IMR-90 (cell line): ENCODE data around the gene MEGF9.

Source experiments
- BHLHE40 ChIP-seq: fragments of 150-350 bp; IDR thresholded peaks from 2 replicates; pipeline ENCODE4 v1.6.1; 2016; ENCODE audit warnings: mild to moderate bottlenecking, low read depth, low read length
- CHD1 ChIP-seq: IDR thresholded peaks from 2 replicates; pipeline ENCODE4 v1.6.1; 2012; ENCODE audit warnings: low read depth, low read length, improper control_type of control experiment
- ELK1 ChIP-seq: fragments of 150-350 bp; IDR thresholded peaks from 2 replicates; pipeline ENCODE4 v1.6.1; 2016; ENCODE audit warnings: low read depth, mild to moderate bottlenecking, low read length, moderate library complexity, borderline replicate concordance
- MAFK ChIP-seq: IDR thresholded peaks from 2 replicates; pipeline ENCODE4 v1.6.1; 2012; ENCODE audit warnings: low read depth, low read length, improper control_type of control experiment
- MXI1 ChIP-seq: IDR thresholded peaks from 2 replicates; pipeline ENCODE4 v1.6.1; 2012; ENCODE audit warnings: low read depth, mild to moderate bottlenecking, low read length, moderate library complexity, borderline replicate concordance
- NFE2L2 ChIP-seq: fragments of 150-350 bp; IDR thresholded peaks from 2 replicates; pipeline ENCODE4 v1.6.1; 2016; ENCODE audit warnings: low read depth, mild to moderate bottlenecking, low read length
- POLR2A ChIP-seq: IDR thresholded peaks from 2 replicates; pipeline ENCODE4 v1.6.1; 2012; ENCODE audit warnings: mild to moderate bottlenecking, low read depth, low read length
- RAD21 ChIP-seq: IDR thresholded peaks from 2 replicates; pipeline ENCODE4 v1.6.1; 2012; ENCODE audit warnings: low read length, improper control_type of control experiment
- SMC3 ChIP-seq: fragments of 150-350 bp; IDR thresholded peaks from 2 replicates; pipeline ENCODE4 v1.6.1; 2016; ENCODE audit warnings: low read depth, mild to moderate bottlenecking, antibody characterized with exemption, low read length, moderate library complexity
- TF ChIP-seq, protein P1 (sequence below): conservative IDR thresholded peaks from 2 replicates; pipeline ENCODE4 v1.5.1; 2012; ENCODE audit warnings: mild to moderate bottlenecking, low read depth, low read length, improper control_type of control experiment
- TF ChIP-seq, protein P2 (sequence below): fragments of 150-350 bp; IDR thresholded peaks from 2 replicates; pipeline ENCODE4 v1.6.1; 2017; ENCODE audit warnings: mild to moderate bottlenecking, antibody characterized with exemption, low read length, low read depth

DNA sequence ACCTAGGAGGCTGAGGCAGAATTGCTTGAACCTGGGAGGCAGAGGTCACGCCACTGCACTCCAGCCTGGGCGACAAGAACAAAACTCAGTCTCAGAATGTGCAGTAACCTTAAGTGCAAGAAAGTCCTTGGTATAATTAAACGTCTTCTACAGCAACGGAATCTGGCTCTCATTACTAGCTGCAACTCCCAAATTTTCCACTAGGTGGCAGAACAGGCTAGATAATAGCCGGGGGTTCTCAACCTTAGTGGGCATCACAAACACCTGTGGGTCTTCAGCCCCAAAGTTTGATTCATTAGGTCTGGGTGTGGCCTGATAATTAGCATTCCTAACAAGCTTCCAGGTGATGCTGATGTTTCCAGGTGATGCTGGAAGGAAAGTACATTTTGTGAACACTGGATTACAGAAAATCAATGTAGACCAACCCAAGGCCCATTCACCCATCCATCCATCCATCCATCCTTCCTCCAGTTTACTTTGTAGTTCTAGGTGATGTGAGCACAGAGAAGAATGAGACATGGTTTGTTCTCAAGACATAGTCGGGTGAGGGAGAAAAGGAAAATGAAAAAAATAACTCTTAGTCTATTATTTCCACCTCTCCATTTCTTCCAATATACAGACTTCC lies 41.7 kb upstream of the MEGF9 start:
- TF ChIP-seq BHLHE40 (no peak), SMC3 (peak; percentile 73), POLR2A (no peak), NFE2L2 (no peak), MXI1 (no peak), RAD21 (peak; percentile 90), CHD1 (no peak), MAFK (no peak), ELK1 (no peak)
- TF ChIP-seq, protein P1, sequence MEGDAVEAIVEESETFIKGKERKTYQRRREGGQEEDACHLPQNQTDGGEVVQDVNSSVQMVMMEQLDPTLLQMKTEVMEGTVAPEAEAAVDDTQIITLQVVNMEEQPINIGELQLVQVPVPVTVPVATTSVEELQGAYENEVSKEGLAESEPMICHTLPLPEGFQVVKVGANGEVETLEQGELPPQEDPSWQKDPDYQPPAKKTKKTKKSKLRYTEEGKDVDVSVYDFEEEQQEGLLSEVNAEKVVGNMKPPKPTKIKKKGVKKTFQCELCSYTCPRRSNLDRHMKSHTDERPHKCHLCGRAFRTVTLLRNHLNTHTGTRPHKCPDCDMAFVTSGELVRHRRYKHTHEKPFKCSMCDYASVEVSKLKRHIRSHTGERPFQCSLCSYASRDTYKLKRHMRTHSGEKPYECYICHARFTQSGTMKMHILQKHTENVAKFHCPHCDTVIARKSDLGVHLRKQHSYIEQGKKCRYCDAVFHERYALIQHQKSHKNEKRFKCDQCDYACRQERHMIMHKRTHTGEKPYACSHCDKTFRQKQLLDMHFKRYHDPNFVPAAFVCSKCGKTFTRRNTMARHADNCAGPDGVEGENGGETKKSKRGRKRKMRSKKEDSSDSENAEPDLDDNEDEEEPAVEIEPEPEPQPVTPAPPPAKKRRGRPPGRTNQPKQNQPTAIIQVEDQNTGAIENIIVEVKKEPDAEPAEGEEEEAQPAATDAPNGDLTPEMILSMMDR: peak; percentile 80
- TF ChIP-seq, protein P2, sequence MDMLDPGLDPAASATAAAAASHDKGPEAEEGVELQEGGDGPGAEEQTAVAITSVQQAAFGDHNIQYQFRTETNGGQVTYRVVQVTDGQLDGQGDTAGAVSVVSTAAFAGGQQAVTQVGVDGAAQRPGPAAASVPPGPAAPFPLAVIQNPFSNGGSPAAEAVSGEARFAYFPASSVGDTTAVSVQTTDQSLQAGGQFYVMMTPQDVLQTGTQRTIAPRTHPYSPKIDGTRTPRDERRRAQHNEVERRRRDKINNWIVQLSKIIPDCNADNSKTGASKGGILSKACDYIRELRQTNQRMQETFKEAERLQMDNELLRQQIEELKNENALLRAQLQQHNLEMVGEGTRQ: no peak
